Measurements from ENCODE around the gene CCNQ. TPM values are rescaled to one million over a fixed set of nuclear protein-coding genes. Genes with fewer than 3 reads are reported as not detected.

CCNQ gene
- total and polyA plus RNA-seq, 8 donors: 10.8 to 18.7 (median 13.6) TPM

DNA sequence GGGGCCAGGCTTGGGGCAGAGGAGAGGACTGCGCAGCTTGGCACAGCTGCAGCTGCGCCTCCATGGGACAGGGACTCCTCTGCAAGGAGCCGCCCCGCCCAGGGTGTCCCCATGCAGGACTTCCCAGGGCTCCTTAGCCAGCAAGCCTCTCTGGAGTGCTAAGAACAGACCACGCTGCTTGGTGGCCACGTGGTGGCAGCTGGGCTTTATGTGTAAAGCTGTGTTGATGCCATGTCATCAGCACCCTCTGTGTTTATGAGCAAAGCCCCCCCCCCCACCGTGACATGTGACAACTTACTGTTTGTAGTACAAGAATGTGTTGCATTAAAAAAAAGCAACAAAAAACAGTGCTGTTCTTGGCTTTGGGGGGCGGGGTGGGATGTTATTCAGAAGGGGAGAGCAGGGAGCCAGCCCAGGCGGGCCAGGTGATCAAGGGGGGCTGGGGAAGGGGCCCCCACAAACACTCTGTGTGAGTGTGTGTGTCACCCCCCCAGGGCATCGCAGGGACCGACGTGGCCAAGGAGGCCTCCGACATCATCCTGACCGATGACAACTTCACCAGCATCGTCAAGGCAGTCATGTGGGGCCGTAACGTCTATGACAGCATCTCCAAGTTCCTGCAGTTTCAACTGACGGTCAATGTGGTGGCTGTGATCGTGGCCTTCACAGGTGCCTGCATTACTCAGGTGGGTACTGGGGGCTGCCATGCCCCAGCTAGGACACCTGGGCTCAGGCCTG lies 41.2 kb downstream of the CCNQ start:
- Histone ChIP-seq H3K27ac (no peak overlapping the region), H3K36me3 (no peaks in the 10 kb centered on the region), H3K9me3 (no peaks in the 10 kb centered on the region), H3K4me1 (no peaks in the 10 kb centered on the region), H3K27me3 (no peaks in the 10 kb centered on the region), H3K4me3 (no peak overlapping the region)
- TF ChIP-seq, protein P1, sequence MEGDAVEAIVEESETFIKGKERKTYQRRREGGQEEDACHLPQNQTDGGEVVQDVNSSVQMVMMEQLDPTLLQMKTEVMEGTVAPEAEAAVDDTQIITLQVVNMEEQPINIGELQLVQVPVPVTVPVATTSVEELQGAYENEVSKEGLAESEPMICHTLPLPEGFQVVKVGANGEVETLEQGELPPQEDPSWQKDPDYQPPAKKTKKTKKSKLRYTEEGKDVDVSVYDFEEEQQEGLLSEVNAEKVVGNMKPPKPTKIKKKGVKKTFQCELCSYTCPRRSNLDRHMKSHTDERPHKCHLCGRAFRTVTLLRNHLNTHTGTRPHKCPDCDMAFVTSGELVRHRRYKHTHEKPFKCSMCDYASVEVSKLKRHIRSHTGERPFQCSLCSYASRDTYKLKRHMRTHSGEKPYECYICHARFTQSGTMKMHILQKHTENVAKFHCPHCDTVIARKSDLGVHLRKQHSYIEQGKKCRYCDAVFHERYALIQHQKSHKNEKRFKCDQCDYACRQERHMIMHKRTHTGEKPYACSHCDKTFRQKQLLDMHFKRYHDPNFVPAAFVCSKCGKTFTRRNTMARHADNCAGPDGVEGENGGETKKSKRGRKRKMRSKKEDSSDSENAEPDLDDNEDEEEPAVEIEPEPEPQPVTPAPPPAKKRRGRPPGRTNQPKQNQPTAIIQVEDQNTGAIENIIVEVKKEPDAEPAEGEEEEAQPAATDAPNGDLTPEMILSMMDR (IDR thresholded peaks at IDR 0.05): no peak
- DNase-seq (no peak), ATAC-seq (no peak)
- intact Hi-C loops (cut with DNase I): loop anchor here in 1 of 2 donors (10.0 kb wide), 1 partner anchor 107 kb away; no protein-coding TSS in a partner anchor

DNA sequence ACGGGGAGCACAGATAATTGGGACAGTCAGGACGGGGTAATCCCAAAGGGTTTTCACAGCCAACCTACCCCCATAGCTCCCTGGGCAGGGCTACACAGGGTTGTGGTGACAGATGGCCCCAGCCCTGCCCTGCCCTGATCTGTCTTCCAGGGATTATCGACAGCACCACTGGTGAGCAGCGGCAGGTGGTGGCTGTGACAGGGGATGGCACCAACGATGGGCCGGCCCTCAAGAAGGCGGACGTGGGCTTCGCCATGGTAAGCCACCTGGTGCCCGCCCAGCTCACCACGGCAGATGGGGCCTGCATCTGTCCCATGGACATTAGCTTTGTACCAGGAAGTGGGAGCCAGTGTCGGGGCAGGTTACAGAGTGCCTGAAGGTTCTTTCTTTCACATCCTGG lies 42.2 kb downstream of the CCNQ start:
- Histone ChIP-seq H3K9me3 (no peaks in the 10 kb centered on the region), H3K4me3 (no peak overlapping the region), H3K27me3 (no peaks in the 10 kb centered on the region), H3K27ac (no peak overlapping the region), H3K36me3 (no peaks in the 10 kb centered on the region), H3K4me1 (no peaks in the 10 kb centered on the region)
- TF ChIP-seq, protein P1 (IDR thresholded peaks at IDR 0.05): no peak
- no peak for ATAC-seq
- no peak for DNase-seq
- intact Hi-C loops (cut with DNase I): loop anchor here in 1 of 2 donors (10.0 kb wide), 1 partner anchor 108 kb away; no protein-coding TSS in a partner anchor

DNA sequence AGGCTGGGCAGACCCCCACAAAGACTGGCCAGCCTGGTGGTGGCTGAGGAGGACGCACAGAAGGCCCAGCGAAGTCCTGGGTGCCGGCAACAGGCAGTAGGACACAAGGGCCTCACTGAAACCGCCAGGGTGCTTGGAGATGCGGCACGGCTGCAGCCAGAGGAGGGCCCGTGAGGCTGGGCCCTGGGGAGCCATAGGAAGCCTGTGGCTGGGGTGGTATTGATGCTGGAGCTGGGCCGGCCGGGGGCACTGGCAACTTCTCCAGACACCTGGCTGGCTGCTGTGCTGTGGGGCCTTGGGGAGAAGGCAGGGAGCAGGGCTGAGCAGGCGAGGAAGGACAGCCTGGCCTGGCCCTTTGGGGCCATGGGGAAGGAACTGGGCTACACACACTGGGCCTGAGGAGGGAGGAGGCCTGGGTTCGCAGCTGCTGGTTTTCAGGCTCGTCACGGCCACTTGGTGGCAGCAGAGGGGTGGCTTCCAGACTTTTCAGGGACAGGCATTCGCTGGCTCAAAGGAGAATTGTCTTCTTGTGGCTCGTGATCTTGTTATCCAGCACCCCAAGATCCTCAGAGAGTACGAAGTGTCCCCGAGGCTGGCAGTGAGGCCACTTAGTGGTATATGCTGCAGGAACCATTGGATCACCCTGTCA lies 44.3 kb downstream of the CCNQ start:
- ATAC-seq: peak; percentile 87
- H3K4me3 ChIP-seq: no peak overlapping the region
- no peaks in the 10 kb centered on the region for H3K9me3 ChIP-seq
- H3K27ac ChIP-seq: no peak overlapping the region
- H3K36me3 ChIP-seq: no peaks in the 10 kb centered on the region
- H3K27me3 ChIP-seq: no peaks in the 10 kb centered on the region
- DNase-seq: peak in 3 of 4 donors; percentile 25 to 61 (median 51)
- intact Hi-C loops (cut with DNase I): loop anchor here in 1 of 2 donors (10.0 kb wide), 1 partner anchor 110 kb away; no protein-coding TSS in a partner anchor
- TF ChIP-seq, protein P1 (IDR thresholded peaks at IDR 0.05): peak; percentile 51
- H3K4me1 ChIP-seq: no peaks in the 10 kb centered on the region

DNA sequence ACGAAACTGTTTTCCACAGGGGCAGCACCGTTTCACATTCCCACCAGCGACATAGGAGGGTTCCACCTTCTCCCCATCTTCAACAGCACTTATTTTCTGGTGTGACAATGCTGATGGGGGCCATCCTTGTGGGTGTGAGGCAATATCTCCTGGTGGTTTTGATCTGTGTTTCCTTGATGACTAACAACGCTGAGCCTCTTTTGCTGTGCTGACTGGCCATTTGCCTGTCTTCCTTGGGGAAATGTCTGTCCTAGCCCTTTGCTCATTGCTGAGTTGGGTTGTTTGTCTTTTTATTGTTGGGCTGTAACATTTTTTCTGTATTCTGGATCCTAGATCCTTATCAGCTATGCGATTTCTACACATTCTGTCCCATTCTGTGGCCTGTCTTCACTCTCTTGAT lies 47.8 kb downstream of the CCNQ start:
- Histone ChIP-seq H3K4me1 (no peaks in the 10 kb centered on the region), H3K4me3 (no peak overlapping the region), H3K36me3 (no peaks in the 10 kb centered on the region), H3K27ac (no peak overlapping the region), H3K27me3 (no peaks in the 10 kb centered on the region), H3K9me3 (no peaks in the 10 kb centered on the region)
- DNase-seq: no peak
- ATAC-seq: no peak
- intact Hi-C loops (cut with DNase I): loop anchor here in 1 of 2 donors (10.0 kb wide), 1 partner anchor 114 kb away; no protein-coding TSS in a partner anchor
- TF ChIP-seq, protein P1 (IDR thresholded peaks at IDR 0.05): no peak

DNA sequence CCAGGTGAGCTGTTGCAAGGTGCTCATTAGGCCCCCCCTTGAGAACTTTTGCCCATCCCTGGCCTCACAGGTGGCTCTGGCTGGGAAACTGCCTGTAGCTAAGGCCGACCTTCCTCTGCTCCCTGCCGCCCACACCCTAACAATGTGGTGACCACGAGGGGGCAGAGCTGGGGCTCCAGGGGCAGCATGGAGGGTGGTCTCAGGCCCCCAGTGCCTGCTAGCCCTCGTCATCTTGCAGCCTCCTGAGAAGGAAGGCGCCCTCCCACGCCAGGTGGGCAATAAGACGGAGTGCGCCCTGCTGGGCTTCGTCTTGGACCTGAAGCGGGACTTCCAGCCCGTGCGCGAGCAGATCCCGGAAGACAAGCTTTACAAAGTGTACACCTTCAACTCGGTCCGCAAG lies 49.1 kb downstream of the CCNQ start:
- DNase-seq (no peak), ATAC-seq (no peak)
- H3K27me3 ChIP-seq: no peaks in the 10 kb centered on the region
- TF ChIP-seq, protein P1 (IDR thresholded peaks at IDR 0.05): no peak
- no peaks in the 10 kb centered on the region for H3K9me3 ChIP-seq
- no peaks in the 10 kb centered on the region for H3K36me3 ChIP-seq
- intact Hi-C loops (cut with DNase I): loop anchor here in 1 of 2 donors (10.0 kb wide), 1 partner anchor 115 kb away; no protein-coding TSS in a partner anchor
- no peak overlapping the region for H3K27ac ChIP-seq
- no peaks in the 10 kb centered on the region for H3K4me1 ChIP-seq
- H3K4me3 ChIP-seq: no peak overlapping the region
